ENCODE results near the gene BACH1.

DNA sequence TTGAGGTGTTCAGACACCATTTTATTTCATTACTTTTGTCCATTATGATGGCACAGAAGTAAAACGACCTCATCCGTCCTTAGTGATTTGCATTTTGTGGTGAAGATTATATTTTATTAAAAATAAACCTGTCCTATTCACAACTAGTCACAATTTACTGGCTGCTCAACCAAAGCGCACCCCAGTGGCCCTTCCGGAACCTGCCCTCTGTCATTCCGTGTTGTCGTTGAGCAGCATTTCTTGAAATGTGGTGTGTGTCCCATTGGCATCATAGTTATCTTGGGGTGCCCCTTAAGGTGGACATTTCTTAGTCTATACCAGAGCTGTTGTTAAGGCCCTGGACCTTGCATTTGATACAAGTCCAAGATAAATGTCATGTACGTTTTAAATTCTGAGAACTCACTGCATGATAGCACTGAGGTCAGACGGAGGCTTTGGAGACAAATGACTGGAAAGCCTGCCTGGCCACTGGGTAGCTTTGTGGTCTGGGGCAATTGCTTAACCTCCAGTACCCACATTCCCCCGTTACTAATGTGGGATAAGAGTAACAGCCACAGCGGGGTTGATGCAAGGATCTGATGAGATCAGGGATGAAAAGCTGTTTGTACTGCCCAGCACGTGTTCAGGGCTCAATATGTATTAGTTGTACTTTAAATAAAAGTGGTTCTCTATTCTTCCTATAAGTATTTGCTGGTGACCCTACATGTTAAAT is 36.2 kb downstream of the BACH1 start:
- TF ChIP-seq, protein P1, sequence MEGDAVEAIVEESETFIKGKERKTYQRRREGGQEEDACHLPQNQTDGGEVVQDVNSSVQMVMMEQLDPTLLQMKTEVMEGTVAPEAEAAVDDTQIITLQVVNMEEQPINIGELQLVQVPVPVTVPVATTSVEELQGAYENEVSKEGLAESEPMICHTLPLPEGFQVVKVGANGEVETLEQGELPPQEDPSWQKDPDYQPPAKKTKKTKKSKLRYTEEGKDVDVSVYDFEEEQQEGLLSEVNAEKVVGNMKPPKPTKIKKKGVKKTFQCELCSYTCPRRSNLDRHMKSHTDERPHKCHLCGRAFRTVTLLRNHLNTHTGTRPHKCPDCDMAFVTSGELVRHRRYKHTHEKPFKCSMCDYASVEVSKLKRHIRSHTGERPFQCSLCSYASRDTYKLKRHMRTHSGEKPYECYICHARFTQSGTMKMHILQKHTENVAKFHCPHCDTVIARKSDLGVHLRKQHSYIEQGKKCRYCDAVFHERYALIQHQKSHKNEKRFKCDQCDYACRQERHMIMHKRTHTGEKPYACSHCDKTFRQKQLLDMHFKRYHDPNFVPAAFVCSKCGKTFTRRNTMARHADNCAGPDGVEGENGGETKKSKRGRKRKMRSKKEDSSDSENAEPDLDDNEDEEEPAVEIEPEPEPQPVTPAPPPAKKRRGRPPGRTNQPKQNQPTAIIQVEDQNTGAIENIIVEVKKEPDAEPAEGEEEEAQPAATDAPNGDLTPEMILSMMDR (conservative IDR thresholded peaks at IDR 0.05; ENCODE audit: low read length), result no peak
- TF ChIP-seq EZH2phosphoT487 (IDR thresholded peaks at IDR 0.05; ENCODE audit: borderline replicate concordance, low read depth, low read length), result no peak

Measured in OCI-LY7 (cell line).